GM18511 (cell line): ENCODE measurements around the gene ARL2.
A peak's percentile ranks its signal among the peaks of the same experiment; 100 is the strongest.
"Not testable (repeated sequence)": the region's sequence is repeated elsewhere in the genome, so short reads cannot be mapped to it uniquely, and the experiment has no call there.

Experiments
- ATAC-seq: cut with Tn5 transposase; IDR thresholded peaks from one replicate; pipeline ENCODE4 v1.9.1; 2021; ENCODE audit warnings: mild to moderate bottlenecking, moderate library complexity; ENCODE audit not compliant: unreplicated experiment

The ARL2 gene

DNA sequence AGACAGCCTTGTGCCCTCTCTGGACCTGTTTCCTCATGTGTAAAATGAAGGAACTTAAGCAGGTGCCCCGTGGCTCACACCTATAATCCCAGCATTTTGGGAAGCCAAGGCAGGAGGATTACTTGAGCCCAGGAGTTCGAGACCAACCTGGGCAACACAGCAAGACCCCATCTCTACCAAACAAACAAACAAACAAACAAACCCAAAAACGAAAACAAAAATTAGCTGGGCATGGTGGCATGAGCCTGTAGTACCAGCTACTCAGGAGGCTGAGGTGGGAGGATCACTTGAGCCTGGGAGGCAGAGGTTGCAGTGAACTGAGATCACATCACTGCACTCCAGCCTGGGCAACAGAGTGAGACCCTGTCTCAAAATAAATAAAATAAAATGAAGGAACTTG lies 10.0 kb upstream of the ARL2 start:
- ATAC-seq = not testable (repeated sequence)

DNA sequence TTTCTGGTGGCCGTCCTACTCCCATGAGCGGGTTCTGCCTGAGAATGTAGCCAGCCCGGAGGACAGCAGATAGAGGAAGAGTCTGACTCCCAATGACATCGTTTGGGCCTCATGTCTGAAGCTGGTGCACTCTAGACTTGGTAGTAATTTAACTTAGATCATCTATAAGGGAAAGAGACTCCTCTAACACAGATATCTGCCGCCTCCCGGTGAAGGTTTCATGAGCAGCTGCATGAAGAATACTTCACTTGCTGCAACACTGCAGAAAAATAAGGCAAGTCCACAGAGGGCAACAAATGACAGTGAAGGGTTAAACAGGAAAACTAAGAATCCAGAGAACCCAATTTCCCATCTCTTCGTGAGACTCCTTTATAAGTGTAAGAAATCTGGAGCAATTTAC lies 5.9 kb upstream of the ARL2 start:
- no peak for ATAC-seq

DNA sequence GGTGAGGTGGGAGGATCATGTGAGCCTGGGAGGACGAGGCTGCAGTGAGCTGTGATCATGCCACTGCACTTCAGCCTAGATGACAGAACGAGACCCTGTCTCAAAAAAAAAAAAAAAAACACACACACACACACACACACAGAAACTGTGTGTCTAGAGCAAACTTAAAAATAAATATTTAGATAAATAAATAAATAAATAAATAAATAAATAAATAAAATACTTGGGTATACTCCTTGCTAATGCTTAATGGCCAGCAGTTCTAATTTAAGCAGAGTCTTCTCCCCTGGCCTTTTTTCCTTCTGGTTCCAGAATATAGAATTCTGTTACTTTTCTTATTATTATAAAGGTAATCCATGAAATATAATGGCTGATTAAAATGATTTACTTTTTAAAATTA lies 5.1 kb upstream of the ARL2 start:
- no peak for ATAC-seq

DNA sequence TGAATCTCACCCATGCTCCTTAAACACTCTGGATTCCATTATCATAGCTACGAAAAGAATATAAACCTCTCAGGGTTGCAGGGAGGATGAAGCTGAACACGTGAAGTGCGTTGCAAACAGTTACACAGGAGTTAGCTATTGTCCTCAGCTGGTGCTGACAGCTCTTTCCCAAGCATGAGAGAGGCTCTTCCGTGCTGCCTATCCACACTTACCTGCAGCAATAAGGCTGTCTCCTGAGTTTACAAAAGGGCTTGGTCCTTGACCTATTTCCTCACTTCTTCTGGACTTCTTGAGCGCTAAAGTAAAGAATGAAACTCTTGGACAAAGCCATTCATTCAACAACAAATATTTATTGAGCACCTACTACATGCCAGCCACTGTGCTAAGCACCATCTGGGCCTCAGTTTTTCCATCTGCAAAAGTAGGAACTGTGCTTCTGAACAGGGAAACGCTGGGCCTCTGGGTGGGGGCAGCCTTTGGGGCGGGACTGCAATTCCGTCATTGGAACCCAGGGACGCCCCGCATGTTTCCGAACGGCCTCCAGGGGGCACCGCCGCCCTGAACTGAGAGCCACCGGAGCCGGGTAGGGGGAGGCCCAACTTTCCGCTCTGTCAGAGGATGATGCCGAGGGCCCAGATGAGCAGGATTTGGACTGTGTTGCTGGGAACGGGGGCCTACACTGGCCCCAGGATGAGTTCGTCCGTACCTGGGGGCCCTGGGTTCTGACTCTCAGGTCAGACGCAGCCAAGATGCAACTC lies 651 bp upstream of the ARL2 start:
- peak; percentile 81 for ATAC-seq

DNA sequence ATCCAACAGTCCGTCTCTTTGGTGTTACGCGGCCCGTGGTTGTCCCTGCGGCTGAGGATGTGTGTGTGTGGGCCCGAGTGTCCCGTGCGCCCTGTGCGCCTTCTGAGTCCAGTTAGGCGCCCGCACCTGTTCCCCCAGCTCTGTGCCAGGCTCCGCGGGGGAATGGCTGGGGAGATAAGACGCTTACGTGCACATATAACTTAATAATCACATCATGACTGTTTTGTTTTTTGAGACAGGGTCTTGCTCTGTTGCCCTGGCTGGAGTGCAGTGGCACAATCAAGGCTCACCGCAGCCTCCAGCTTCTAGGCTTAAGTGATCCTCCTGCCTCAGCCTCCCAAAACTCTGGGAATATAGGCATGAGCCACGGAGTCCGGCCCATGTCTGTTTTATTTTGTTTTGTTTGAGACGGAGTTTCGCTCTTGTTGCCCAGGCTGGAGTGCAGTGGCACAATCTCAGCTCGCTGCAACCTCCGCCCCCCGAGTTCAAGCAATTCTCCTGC lies 817 bp downstream of the ARL2 start:
- no peak for ATAC-seq

DNA sequence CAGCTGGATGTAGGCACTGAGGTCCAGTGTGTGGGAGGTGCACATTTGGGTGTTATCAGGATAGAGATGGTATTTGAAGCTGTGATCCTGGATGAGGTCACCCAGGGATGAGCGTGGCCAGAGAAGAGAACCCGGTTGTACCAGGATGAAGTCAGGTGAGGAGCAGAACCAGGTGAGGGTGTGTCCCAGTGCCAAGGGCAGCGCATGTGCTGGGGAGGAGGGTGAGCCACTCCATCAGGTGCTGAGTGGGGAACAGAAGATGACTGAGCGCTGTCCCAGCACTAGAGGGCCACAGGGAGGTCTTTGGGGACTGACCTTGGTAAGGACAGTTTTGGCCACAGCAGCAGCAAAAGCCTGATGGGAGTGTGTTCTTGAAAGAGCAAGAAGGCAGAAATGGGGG lies 2.7 kb downstream of the ARL2 start:
- no peak for ATAC-seq

DNA sequence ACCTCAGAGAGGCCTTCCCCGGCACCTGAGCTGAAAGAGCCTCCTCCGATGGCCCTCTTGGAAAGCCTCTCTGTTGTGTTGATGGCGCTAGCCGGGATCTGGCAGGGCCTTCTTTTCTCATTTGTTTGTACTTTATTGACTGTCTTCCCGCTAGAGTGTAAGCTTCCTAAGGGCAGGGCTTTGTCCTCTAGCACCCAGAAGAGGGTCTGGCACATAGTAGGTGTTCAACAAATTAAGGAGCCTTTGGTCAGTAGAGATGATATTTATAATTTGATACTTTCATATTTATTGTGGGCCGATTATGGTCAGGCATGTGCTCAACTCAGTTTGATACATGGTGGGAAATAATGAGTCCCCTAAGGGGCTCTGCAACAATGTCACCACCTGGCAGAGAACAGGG lies 4.0 kb downstream of the ARL2 start:
- no peak for ATAC-seq

DNA sequence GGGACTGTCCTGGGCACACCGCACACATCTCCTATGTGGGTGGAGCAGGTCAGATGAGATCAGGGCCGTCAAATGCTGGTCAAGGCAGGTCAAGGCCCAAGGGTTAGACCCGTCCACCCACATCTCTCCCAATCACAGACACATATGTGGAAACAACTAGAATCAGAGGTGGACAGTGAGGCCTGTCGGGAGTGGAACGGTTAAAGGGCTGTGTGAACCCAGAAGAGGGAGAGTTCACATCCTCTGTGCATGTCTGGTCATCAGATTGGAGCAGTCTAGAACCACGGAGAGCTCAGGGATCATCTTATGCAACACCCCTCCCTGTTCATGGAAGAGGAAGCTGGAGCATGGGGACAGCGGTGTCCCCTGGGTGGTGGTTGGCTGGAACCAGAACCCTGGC lies 5.9 kb downstream of the ARL2 start:
- ATAC-seq = no peak

DNA sequence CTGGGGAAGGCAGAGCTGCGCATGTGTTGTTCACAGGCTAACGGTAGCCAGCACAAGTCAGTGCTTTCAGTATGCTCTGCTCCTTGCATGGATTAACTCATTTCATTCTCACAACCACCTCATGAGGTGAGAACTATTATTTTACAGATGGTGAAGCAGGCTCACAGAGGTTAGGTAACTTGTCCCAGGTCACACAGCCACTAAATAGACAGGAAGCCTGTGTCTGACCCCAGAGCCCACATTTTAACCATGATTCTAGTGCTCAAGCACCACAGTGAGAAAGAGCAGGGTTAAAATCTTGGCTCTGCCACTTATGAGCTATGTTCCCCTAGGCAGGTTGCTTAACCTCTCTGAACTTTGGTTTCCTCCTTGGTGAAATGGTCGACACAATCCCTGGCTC lies 7.0 kb downstream of the ARL2 start:
- ATAC-seq = no peak

DNA sequence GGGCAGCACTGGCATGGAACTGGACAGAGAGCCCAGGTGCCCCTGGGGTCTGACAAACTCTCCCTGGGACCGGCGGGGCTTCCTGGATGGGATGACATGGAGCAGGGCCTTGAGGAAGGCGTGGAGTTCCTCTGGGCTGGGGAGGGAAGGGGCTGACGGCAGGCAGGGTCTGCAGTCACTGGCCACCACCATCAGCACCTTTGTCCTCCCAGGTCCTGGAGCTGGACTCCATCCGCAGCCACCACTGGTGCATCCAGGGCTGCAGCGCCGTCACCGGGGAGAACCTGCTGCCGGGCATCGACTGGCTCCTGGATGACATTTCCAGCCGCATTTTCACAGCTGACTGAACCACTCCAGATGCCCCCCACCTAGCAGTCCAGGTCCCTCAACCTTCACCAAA lies 7.5 kb downstream of the ARL2 start:
- ATAC-seq = no peak

DNA sequence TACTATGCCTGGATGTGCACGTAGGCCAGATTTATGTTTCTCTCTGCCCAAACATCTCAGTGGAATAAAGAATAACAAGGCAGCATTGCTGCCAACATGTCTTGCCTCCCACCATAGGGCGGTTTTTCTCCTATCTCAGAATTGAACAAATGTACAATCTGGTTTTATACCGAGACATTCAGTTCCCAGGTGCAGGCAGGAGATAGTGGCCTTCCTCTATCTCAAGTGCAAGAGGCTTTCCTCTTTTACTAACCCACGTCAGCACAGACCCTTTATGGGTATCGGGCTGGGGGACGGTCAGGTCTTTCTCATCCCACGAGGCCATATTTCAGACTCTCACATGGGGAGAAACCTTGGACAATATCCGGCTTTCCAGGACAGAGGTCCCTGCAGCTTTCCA lies 9.5 kb downstream of the ARL2 start:
- not testable (repeated sequence) for ATAC-seq

DNA sequence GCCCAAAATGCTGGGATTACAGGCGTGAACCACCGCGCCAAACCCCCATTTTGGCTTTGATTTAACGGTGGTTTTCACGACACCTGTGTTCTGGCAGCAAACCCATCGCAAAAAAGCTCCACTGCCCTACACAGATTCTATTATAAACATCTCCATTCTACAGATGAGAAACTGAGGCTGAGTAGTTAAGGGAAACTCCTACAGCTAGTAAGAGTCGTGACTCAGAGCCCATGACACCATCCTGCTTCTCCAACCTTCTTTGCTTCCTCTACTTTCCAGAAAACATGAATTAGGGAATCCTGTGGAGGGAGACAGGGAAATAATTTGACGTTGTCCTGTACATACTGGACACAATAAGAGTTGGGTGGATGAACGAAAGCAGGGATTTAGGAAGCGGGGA lies 12.8 kb downstream of the ARL2 start:
- no peak for ATAC-seq

DNA sequence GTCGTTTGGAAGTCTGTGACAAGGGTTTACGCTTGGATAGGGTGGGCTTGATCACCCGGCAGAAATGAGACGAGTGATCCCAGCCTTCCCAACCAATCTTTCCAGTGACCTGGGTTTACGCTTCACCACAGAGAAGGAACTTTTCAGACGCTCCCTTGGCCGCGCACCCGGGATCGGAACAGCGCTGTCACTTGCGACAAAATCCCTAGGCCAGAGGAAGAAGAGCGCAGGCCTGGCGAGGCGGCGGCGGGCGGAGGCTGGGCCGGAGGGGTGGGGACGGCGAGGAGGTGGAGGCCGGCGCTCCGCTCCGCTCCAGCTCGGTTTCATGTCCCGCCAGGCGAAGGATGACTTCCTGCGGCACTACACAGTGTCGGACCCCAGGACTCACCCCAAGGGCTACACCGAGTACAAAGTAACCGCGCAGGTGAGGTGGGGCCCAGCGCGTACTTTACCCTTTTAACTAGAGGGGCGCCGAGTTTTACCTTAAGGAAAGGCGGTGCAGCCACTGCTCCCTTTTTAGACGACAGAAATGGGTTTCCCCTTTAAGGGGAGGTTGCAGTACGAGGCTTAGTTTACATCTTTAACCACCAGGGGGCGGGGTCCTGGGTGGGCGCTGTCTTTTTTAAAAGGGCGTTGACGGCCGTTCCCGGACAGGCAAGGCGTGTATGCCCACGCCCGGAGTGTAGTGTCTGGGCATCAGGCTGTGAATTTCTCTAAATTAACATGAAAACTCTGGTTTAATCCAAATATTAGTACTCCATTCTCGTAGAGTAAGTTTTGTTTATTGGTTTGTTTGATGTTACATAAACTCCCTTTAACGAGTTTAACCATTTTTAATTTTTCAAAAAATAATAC lies 13.5 kb downstream of the ARL2 start, which contains the start of gene SNX15:
Gene SNX15 (plus strand): TSS at position 227 of the 855 bp plus-strand sequence. CDS start 99 bp downstream, at position 326.
- peak; percentile 93 for ATAC-seq

DNA sequence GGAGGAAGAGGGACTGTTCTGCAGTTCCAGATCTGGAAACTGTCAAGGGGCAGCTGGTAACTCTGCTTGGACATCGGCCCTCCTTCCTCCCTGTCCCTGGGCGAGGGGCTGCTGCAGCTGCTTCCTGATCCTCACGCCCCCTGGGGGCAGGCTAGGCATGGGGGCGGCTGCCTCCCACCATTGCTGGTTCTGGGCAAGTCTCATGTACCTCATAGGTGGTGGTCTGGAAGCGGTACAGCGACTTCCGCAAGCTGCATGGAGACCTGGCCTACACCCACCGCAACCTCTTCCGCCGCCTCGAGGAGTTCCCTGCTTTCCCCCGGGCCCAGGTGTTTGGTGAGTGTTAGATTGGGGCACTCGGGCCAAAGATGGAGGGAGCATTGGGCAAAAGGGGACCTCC lies 18.3 kb downstream of the ARL2 start:
- no peak for ATAC-seq

DNA sequence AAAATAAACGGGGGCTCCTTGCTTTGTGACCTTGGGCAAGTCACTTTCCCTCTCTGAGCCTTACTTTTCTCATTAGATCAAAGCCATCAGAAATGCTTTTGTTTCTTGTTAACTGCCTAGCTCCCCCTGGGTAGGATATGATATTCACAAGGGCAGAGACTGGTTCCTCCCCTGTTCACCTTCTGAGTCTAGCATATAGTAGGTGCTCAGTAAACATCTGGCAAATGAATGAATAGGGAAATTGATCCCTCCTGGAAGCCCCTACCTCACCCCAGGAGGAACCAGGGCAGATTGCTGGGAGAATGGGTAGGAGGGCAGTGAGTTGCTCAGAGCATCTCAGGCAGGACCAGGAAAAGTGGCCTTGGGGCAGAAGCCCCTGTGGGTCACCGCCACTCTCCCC lies 20.5 kb downstream of the ARL2 start:
- ATAC-seq = no peak

DNA sequence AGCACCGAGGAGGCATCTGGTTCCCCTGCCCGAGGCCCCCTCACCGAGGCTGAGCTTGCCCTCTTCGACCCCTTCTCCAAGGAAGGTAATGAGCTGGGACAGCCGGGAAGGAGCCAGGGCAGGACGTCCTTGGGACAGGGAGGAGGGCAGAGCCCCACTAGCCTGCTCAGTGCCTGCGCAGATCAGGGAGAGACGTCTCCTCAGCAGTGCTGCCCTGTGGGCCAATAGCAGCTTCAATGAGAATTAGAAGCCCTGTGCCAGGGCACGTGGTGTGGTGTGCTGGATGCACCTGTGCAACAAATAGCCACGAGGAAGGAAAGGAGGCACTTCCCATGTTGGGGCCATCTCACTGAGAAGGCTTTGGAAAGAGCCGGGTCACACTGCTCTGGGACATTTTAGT lies 21.6 kb downstream of the ARL2 start:
- no peak for ATAC-seq

DNA sequence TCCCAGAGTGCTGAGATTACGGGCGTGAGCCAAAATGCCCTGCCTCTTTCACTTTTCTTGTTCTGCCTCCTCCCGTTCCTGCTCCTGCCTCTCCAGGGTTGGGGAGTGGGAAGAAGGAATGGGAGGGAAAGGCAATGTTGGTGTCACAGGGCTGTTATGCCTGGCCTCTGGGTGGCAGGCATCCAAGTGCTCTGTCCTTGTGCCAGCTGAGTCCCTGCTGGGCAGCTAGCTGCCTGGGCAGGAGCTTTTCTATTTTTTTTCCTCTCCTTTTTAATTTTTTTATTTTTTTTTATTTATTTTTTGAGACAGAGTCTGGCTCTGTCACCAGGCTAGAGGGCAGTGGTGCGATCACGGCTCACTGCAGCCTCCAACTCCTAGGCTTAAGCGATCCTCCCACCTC lies 23.0 kb downstream of the ARL2 start:
- ATAC-seq = no peak

DNA sequence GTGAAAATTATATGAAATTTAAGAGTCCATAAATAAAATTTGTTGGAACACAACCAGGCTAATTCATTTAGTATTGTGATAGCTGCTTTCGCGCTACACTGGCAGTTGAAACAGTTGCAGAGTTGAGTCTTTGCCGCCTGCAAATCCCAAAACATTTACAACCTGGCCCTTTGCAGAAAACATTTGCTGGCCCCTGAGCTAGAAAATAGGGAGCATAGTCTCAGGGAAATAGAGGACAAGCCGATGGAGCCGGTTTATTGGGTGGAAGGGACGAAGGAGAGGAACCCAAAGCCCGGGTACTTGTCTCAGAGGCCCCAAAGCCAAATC lies 26.5 kb downstream of the ARL2 start:
- ATAC-seq = no peak

DNA sequence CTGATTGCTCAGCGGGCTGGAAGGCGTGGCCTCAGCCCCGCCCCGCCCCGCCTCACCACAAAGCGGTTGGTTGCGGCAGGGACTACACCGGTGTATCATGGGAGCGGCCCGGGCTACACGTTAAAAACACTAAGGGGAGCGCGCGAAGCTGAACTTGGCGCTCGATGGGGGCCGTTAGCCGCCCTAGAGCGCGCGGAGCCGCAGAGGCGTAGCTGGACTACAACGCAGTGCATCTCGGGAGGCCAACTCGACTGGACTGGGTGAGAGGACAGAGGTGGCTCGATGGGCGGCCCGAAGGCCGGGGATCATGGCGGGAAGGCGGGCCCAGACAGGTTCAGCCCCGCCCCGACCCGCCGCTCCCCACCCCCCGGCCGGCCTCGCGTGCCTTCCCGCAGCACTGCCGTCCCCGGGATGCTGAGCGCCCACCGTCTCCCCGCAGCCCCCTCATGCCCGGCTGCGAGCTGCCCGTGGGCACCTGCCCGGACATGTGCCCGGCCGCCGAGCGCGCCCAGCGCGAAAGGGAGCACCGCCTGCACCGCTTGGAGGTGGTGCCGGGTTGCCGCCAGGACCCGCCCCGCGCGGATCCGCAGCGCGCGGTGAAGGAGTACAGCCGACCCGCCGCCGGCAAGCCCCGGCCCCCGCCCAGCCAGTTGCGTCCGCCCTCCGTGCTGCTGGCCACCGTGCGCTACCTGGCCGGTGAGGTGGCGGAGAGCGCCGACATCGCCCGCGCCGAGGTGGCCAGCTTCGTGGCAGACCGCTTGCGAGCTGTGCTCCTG lies 27.1 kb downstream of the ARL2 start, which contains the start of gene SAC3D1:
Gene SAC3D1 (plus strand): TSS at position 364 of the 776 bp plus-strand sequence. CDS start 83 bp downstream, at position 447.
- peak; percentile 90 for ATAC-seq

DNA sequence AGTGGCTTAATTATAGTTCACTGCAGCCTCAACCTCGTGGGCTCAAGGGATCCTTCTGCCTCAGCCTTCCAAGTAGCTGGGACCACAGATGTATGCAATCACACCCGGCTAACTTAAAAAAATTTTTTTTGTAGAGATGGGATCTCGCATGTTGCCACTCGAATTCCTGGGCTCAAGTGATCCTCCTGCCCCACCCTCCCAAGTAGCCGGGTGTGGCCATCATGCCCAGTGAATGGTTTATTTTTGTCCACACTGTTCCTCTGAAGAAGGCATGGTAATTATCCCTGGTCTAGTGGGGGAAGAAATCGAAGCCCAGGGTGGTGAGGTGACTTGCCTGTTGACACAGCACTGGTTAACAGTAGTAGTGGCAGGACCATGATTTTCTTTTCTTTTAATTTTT lies 28.9 kb downstream of the ARL2 start:
- ATAC-seq = no peak

DNA sequence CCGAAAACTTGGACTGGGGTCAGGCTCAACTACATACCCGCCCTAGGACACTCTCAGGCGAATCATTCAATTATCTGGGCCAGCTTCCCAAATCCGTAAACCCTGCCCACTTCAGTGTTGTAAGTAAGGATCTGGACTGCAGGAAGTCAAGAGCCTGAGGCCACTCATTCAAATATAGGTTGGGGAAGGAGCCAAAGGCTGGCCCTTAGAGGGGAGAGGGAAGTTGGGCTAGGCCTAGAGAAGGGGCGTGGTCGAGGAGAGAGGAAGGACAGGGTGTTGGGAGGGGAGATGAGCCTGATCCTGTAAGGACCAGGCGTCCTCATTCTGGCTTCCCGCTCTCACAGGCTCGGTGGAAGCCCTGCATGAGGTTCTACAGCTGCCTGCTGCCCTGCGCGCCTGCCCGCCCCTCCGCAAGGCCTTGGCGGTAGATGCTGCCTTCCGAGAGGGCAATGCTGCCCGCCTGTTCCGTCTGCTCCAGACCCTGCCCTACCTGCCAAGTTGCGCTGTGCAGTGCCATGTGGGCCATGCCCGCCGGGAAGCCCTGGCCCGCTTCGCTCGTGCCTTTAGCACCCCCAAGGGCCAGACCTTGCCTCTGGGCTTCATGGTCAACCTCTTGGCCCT lies 30.0 kb downstream of the ARL2 start:
- no peak for ATAC-seq
